KMS-11 (cell line): Measurements from ENCODE around the gene ASB17.
"Not testable (repeated sequence)": the region's sequence is repeated elsewhere in the genome, so short reads cannot be mapped to it uniquely, and the experiment has no call there.

Experiments used
- H2AFZ ChIP-seq: fragments of 200-600 bp; sonication (generic); 2 replicates; pipeline ENCODE4 v1.6.1; 2016; ENCODE audit warnings: antibody characterized with exemption, mixed run types, low read depth
- H3K27ac ChIP-seq: fragments of 200-600 bp; sonication (generic); 2 replicates; pipeline ENCODE4 v1.6.1; 2016; ENCODE audit warnings: mild to moderate bottlenecking, mixed run types
- H3K27me3 ChIP-seq: fragments of 200-600 bp; sonication (generic); 2 replicates; pipeline ENCODE4 v1.6.1; 2017; ENCODE audit warnings: mild to moderate bottlenecking, low read depth, mixed run types, moderate library complexity; ENCODE audit not compliant: insufficient read depth
- H3K36me3 ChIP-seq: fragments of 200-600 bp; sonication (generic); 2 replicates; pipeline ENCODE4 v1.6.1; 2017; ENCODE audit warnings: mild to moderate bottlenecking, mixed run types; ENCODE audit not compliant: insufficient read depth
- H3K4me1 ChIP-seq: fragments of 200-600 bp; sonication (generic); 2 replicates; pipeline ENCODE4 v1.6.1; 2016; ENCODE audit warnings: mild to moderate bottlenecking, low read depth, mixed run types; ENCODE audit not compliant: poor library complexity, severe bottlenecking
- H3K4me2 ChIP-seq: fragments of 200-600 bp; sonication (generic); 2 replicates; pipeline ENCODE4 v1.7.0; 2016; ENCODE audit warnings: mild to moderate bottlenecking, mixed run types
- H3K4me3 ChIP-seq: fragments of 200-600 bp; sonication (generic); IDR thresholded peaks from 2 replicates; pipeline ENCODE4 v1.6.1; 2017; ENCODE audit warnings: low read depth, low read length, mixed read lengths; ENCODE audit not compliant: insufficient read depth
- H3K79me2 ChIP-seq: fragments of 200-600 bp; sonication (generic); 2 replicates; pipeline ENCODE4 v1.6.1; 2016; ENCODE audit warnings: low read depth, mixed run types; ENCODE audit not compliant: insufficient read depth
- H3K9ac ChIP-seq: fragments of 200-600 bp; sonication (generic); 2 replicates; pipeline ENCODE4 v1.6.1; 2016; ENCODE audit warnings: mild to moderate bottlenecking, mixed run types
- H4K20me1 ChIP-seq: fragments of 200-600 bp; sonication (generic); 2 replicates; pipeline ENCODE4 v1.6.1; 2016; ENCODE audit warnings: mild to moderate bottlenecking, mixed run types; ENCODE audit not compliant: insufficient read depth
- CTCF ChIP-seq: fragments of 200-600 bp; sonication (generic); conservative IDR thresholded peaks from 2 replicates; pipeline ENCODE4 v1.6.1; 2017; ENCODE audit warnings: low read depth, mild to moderate bottlenecking, antibody characterized with exemption, low read length, moderate library complexity, mixed read lengths

The ASB17 gene

GRCh38 chr1:75967719-75968118, 35.5 kb upstream of the ASB17 start:
- no peaks in the 10 kb centered on the region for H4K20me1 ChIP-seq
- H3K27ac ChIP-seq, result no peak overlapping the region
- TF ChIP-seq CTCF, result no peak
- no peak overlapping the region for H3K4me3 ChIP-seq
- H3K9ac ChIP-seq, result no peak overlapping the region
- H3K36me3 ChIP-seq, result no peaks in the 10 kb centered on the region
- H3K4me1 ChIP-seq, result no peaks in the 10 kb centered on the region
- no peak overlapping the region for H2AFZ ChIP-seq
- H3K4me2 ChIP-seq, result no peak overlapping the region
- no peaks in the 10 kb centered on the region for H3K27me3 ChIP-seq
- no peaks in the 10 kb centered on the region for H3K79me2 ChIP-seq

GRCh38 chr1:75964760-75965408, 32.7 kb upstream of the ASB17 start:
- Histone ChIP-seq H2AFZ (no peak overlapping the region), H3K9ac (no peak overlapping the region), H3K27ac (no peak overlapping the region)

GRCh38 chr1:75964110-75964759, 32.0 kb upstream of the ASB17 start:
- not testable (repeated sequence) for H2AFZ ChIP-seq, H3K9ac ChIP-seq, H3K4me2 ChIP-seq, H3K79me2 ChIP-seq, H3K4me1 ChIP-seq, H3K27me3 ChIP-seq, H4K20me1 ChIP-seq, H3K36me3 ChIP-seq, H3K4me3 ChIP-seq, H3K27ac ChIP-seq

More at GRCh38 chr1:75964760-75965408, 32.7 kb upstream of the ASB17 start:
- Histone ChIP-seq H3K36me3 (no peaks in the 10 kb centered on the region), H3K79me2 (no peaks in the 10 kb centered on the region), H3K4me2 (no peak overlapping the region), H3K4me3 (no peak overlapping the region), H3K4me1 (no peaks in the 10 kb centered on the region), H3K27me3 (no peaks in the 10 kb centered on the region), H4K20me1 (no peaks in the 10 kb centered on the region)
- no peak for TF ChIP-seq CTCF

- no peaks in the 10 kb centered on the region for H3K79me2 ChIP-seq
- peaks cover 8% of the 10 kb centered on the region for H3K4me1 ChIP-seq
- no peaks in the 10 kb centered on the region for H3K27me3 ChIP-seq
- H3K4me3 ChIP-seq, result no peak overlapping the region
- no peak overlapping the region for H3K9ac ChIP-seq
- no peaks in the 10 kb centered on the region for H4K20me1 ChIP-seq
- H3K27ac ChIP-seq, result no peak overlapping the region
- no peak overlapping the region for H2AFZ ChIP-seq
- no peaks in the 10 kb centered on the region for H3K36me3 ChIP-seq
- TF ChIP-seq CTCF, result no peak
- H3K4me2 ChIP-seq, result no peak overlapping the region
Measured at GRCh38 chr1:75954586-75954985, 22.4 kb upstream of the ASB17 start.

- no peak overlapping the region for H3K27ac ChIP-seq
- H2AFZ ChIP-seq, result no peak overlapping the region
- H3K27me3 ChIP-seq, result no peaks in the 10 kb centered on the region
- H3K4me1 ChIP-seq, result peaks cover 8% of the 10 kb centered on the region
- H3K4me2 ChIP-seq, result no peak overlapping the region
- H3K9ac ChIP-seq, result no peak overlapping the region
- H3K36me3 ChIP-seq, result no peaks in the 10 kb centered on the region
- H3K79me2 ChIP-seq, result no peaks in the 10 kb centered on the region
- no peak for TF ChIP-seq CTCF
- no peaks in the 10 kb centered on the region for H4K20me1 ChIP-seq
- no peak overlapping the region for H3K4me3 ChIP-seq
Measured at GRCh38 chr1:75953461-75953860, 21.3 kb upstream of the ASB17 start.
